Myocyte (in vitro differentiated cells): ENCODE results near the gene CHD9. TPM values are rescaled to one million over a fixed set of nuclear protein-coding genes. Genes with fewer than 3 reads are reported as not detected.
"Not testable (repeated sequence)": the region's sequence is repeated elsewhere in the genome, so short reads cannot be mapped to it uniquely, and the experiment has no call there.

Experiments
- DNase-seq: peaks from one replicate; pipeline ENCODE4 v3.0.0-alpha.2; 2012; ENCODE audit warnings: low read depth
- total RNA-seq: library from RNA; depleted of rRNA; stranded (reverse); fragments of >200 nt; gene quantifications from 2 replicates; pipeline ENCODE4 v1.2.3, GENCODE V29; 2014

Gene CHD9
- total RNA-seq, 1 donor from 2014 or later: 42.1 TPM

- DNase-seq: no peak
Measured at GRCh38 chr16:53048139-53048915, 6.5 kb upstream of the CHD9 start.

DNA sequence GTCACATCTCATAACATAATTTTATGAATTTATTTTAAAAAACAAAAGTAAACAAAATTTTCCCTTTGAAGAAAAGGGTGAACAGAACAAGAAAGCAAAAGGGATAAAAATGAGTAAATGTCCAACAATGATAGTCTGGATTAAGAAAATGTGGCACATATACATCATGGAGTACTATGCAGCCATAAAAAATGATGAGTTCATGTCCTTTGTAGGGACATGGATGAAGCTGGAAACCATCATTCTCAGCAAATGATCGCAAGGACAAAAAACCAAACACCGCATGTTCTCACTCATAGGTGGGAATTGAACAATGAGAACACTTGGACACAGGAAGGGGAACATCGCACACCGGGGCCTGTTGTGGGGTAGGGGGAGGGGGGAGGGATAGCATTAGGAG, 3.5 kb upstream of the CHD9 start:
- not testable (repeated sequence) for DNase-seq

- peak; percentile 75 for DNase-seq
Measured at GRCh38 chr16:53052519-53053501, 2.0 kb upstream of the CHD9 start, which contains the start of gene CHD9NB. CHD9NB (minus strand) TSS chr16:53052897; CDS start chr16:53044158, 8,739 bp downstream.

- DNase-seq: no peak
Measured at GRCh38 chr16:53053967-53054669, 673 bp upstream of the CHD9 start.

DNA sequence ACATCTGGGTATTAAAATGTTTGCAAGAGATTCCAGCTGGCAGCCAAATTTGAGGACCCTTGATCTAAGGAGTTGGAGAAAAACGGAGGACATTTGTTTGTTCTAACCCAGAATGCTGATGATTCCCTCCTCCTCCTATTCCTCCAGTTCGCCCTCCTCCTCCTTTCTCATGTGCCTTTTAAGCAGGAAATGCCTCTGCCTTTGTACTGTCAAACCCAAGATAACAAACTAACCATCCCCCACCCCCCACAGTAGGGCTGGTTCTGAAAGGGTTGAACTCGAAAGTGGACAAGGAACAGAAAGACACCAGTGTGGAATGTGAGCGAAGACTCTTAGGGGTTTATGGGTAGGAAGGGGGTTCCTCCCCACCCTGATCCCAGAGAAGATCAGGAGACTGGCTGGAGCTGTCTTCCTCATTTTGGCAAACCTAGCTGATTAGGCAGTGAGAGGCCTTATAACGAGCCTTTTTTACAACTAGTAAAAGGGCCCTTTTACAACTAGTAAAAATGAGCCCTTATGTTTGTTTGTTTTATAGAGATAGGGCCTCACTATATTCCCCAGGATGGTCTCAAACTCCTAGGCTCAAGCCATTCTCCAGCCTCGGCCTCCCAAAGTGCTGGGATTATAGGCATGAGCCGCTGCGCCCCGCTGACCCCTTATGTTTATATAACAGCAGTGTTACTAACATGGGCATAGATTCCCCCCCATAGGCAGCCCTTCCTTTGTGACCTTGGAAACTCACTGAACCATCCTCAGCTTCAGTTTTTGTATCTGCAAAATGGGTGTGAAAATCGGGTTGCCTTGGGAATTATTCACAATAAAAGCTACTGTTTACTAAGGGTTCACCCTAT, 975 bp downstream of the CHD9 start:
- peak; percentile 59 for DNase-seq

GRCh38 chr16:53056392-53056881, 1.6 kb downstream of the CHD9 start:
- no peak for DNase-seq

DNA sequence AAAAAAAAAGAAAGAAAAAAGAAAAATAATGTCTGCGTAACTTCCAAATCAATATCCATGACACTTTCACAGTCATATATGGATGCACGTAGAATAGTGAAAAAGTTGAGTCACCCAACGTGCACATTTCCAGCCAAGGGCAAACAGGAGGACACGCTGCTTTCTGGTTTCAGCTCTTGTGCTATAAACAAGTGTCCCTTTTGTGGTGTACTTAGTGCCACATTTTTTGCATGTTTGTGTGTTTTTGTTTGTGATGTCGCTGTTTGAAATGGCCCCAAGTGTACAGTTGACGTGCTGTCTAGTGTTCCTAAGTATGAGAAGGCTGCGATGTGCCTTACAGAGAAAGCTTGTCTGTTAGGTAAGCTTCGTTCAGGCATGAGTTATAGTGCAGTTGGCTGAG, 2.9 kb downstream of the CHD9 start:
- DNase-seq: no peak

GRCh38 chr16:53058441-53058840, 3.6 kb downstream of the CHD9 start:
- DNase-seq: no peak

GRCh38 chr16:53058882-53059281, 4.1 kb downstream of the CHD9 start:
- no peak for DNase-seq

DNA sequence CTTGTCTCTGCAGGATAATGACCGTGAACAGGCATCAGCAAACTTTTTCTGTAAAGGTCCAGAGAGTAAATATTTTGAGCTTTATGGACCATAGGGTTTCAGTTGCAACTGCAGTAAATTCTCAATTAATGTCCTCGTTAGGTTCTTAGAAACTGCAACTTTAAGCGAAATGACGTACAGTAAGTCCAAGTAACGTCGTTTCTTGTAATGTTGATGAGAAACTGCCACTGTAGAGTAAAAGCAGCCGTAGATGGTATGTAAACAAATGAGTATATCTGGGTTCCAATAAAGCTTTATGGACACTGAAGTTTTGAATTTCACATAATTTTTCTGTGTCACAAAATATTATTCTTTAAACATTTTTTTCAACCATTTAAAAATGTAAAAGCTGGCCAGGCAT, 4.9 kb downstream of the CHD9 start:
- DNase-seq: no peak

- no peak for DNase-seq
Measured at GRCh38 chr16:53061256-53061655, 6.5 kb downstream of the CHD9 start.

GRCh38 chr16:53061701-53062159, 6.9 kb downstream of the CHD9 start:
- DNase-seq: peak; percentile 49

GRCh38 chr16:53064081-53064578, 9.3 kb downstream of the CHD9 start:
- no peak for DNase-seq

GRCh38 chr16:53065461-53066061, 10.8 kb downstream of the CHD9 start:
- no peak for DNase-seq

DNA sequence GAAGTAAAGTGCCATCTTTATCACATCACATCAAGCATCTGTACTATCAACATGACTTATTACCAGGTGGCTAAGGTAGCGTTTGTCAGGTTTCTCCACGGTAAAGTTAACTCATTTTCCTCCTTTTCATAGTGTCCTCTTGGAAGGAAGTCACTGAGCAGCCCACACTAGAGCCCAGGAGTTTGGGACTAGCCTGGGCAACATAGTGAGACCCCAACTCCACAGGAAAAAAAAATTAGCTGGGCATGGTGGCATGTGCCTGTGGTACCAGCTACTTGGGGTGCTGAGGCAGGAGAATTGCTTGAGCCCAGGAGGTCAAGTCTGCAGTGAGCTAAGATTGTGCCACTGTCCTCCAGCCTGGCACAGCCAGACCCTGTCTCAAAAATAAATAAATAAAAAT, 12.9 kb downstream of the CHD9 start:
- DNase-seq: no peak

DNA sequence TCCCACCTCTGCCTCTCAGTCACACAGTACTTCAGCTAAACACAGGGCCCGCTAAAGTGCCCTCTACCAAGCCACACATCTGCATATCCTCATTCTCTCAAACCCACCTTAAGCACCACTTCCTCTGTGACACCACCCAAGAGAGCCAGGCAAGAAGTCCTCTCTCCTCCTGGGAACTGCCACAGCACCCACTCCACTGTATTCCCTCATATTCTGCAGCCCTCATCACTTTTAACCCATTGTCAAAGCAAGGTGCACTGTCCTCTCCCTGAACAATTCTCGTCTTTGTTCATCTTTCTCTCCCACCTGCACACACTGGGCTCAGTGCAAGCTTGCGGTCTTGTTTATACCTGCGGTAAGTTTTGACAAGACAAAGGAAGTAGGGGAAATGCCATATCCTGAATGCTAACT, 13.6 kb downstream of the CHD9 start:
- DNase-seq: no peak

DNA sequence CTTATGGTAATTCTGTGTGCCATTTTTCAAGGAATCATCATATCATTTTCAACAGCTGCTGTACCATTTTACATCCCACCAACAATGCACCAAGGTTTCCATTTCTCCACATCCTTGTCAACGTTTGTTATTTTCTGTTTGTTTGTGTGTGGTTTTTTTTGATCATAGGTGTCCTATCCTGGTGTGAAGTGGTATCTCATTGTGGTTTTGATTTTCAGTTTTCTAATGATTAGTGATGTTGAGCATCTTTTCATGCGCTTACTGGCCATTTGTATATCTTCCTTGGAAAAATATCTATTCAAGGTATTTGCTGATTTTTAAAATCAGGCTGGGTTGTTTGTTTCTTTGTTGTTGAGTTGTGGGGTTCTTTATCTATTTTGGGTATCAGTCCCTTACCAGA, 15.0 kb downstream of the CHD9 start:
- DNase-seq: no peak

- DNase-seq: peak; percentile 72
Measured at GRCh38 chr16:53071748-53072301, 17.0 kb downstream of the CHD9 start.

- no peak for DNase-seq
Measured at GRCh38 chr16:53073022-53073421, 18.2 kb downstream of the CHD9 start.
